ENCODE results near the gene IFT122.

Gene IFT122

GRCh38 chr3:129417326-129417725, 22.7 kb upstream of the IFT122 start:
- no peaks in the 10 kb centered on the region for H3K36me3 ChIP-seq (ENCODE audit: insufficient read depth, low read length)
- peaks cover 7% of the 10 kb centered on the region for H3K4me1 ChIP-seq (ENCODE audit: control insufficient read depth, insufficient read depth, low read length)
- H3K27me3 ChIP-seq (ENCODE audit: control insufficient read depth, insufficient read depth, low read length), result peaks cover 17% of the 10 kb centered on the region
- no peak overlapping the region for H3K4me3 ChIP-seq (ENCODE audit: low read length)
- H3K4me2 ChIP-seq (ENCODE audit: low read length), result no peak overlapping the region
- no peaks in the 10 kb centered on the region for H3K9me3 ChIP-seq (replicated peaks; ENCODE audit: low read length)
- no peak overlapping the region for H3K9ac ChIP-seq (ENCODE audit: low read depth, low read length)

GRCh38 chr3:129418041-129418973, 21.7 kb upstream of the IFT122 start:
- no peak overlapping the region for H3K4me3 ChIP-seq (ENCODE audit: low read length)
- H3K9ac ChIP-seq (ENCODE audit: low read depth, low read length), result no peak overlapping the region
- H3K36me3 ChIP-seq (ENCODE audit: insufficient read depth, low read length), result no peaks in the 10 kb centered on the region
- peaks cover 7% of the 10 kb centered on the region for H3K4me1 ChIP-seq (ENCODE audit: control insufficient read depth, insufficient read depth, low read length)
- H3K4me2 ChIP-seq (ENCODE audit: low read length), result no peak overlapping the region
- H3K27me3 ChIP-seq (ENCODE audit: control insufficient read depth, insufficient read depth, low read length), result peaks cover 10% of the 10 kb centered on the region
- H3K9me3 ChIP-seq (replicated peaks; ENCODE audit: low read length), result no peaks in the 10 kb centered on the region

- H3K4me3 ChIP-seq (ENCODE audit: low read length), result no peak overlapping the region
- no peak overlapping the region for H3K9ac ChIP-seq (ENCODE audit: low read depth, low read length)
- no peak overlapping the region for H3K4me2 ChIP-seq (ENCODE audit: low read length)
- H3K9me3 ChIP-seq (replicated peaks; ENCODE audit: low read length), result no peaks in the 10 kb centered on the region
- no peaks in the 10 kb centered on the region for H3K36me3 ChIP-seq (ENCODE audit: insufficient read depth, low read length)
- H3K27me3 ChIP-seq (ENCODE audit: control insufficient read depth, insufficient read depth, low read length), result peaks cover 10% of the 10 kb centered on the region
- no peaks in the 10 kb centered on the region for H3K4me1 ChIP-seq (ENCODE audit: control insufficient read depth, insufficient read depth, low read length)
Measured at GRCh38 chr3:129419476-129419875, 20.5 kb upstream of the IFT122 start.

- Histone ChIP-seq H3K36me3 (ENCODE audit: insufficient read depth, low read length) (no peaks in the 10 kb centered on the region), H3K4me2 (ENCODE audit: low read length) (no peak overlapping the region), H3K4me1 (ENCODE audit: control insufficient read depth, insufficient read depth, low read length) (no peaks in the 10 kb centered on the region), H3K27me3 (ENCODE audit: control insufficient read depth, insufficient read depth, low read length) (no peaks in the 10 kb centered on the region), H3K4me3 (ENCODE audit: low read length) (no peak overlapping the region), H3K9ac (ENCODE audit: low read depth, low read length) (no peak overlapping the region), H3K9me3 (replicated peaks; ENCODE audit: low read length) (no peaks in the 10 kb centered on the region)
Measured at GRCh38 chr3:129421236-129421883, 18.7 kb upstream of the IFT122 start.

GRCh38 chr3:129421988-129422745, 17.9 kb upstream of the IFT122 start:
- Histone ChIP-seq H3K9ac (ENCODE audit: low read depth, low read length) (no peak overlapping the region), H3K4me1 (ENCODE audit: control insufficient read depth, insufficient read depth, low read length) (no peaks in the 10 kb centered on the region), H3K27me3 (ENCODE audit: control insufficient read depth, insufficient read depth, low read length) (no peaks in the 10 kb centered on the region), H3K9me3 (replicated peaks; ENCODE audit: low read length) (no peaks in the 10 kb centered on the region), H3K36me3 (ENCODE audit: insufficient read depth, low read length) (no peaks in the 10 kb centered on the region), H3K4me2 (ENCODE audit: low read length) (no peak overlapping the region), H3K4me3 (ENCODE audit: low read length) (no peak overlapping the region)

GRCh38 chr3:129422897-129423296, 17.1 kb upstream of the IFT122 start:
- Histone ChIP-seq H3K9me3 (replicated peaks; ENCODE audit: low read length) (no peaks in the 10 kb centered on the region), H3K36me3 (ENCODE audit: insufficient read depth, low read length) (no peaks in the 10 kb centered on the region), H3K9ac (ENCODE audit: low read depth, low read length) (no peak overlapping the region), H3K4me2 (ENCODE audit: low read length) (no peak overlapping the region), H3K27me3 (ENCODE audit: control insufficient read depth, insufficient read depth, low read length) (peaks cover 4% of the 10 kb centered on the region), H3K4me3 (ENCODE audit: low read length) (no peak overlapping the region), H3K4me1 (ENCODE audit: control insufficient read depth, insufficient read depth, low read length) (peaks cover 2% of the 10 kb centered on the region)

- Histone ChIP-seq H3K27me3 (ENCODE audit: control insufficient read depth, insufficient read depth, low read length) (peaks cover 6% of the 10 kb centered on the region), H3K4me1 (ENCODE audit: control insufficient read depth, insufficient read depth, low read length) (peaks cover 12% of the 10 kb centered on the region), H3K4me2 (ENCODE audit: low read length) (no peak overlapping the region), H3K36me3 (ENCODE audit: insufficient read depth, low read length) (no peaks in the 10 kb centered on the region), H3K4me3 (ENCODE audit: low read length) (no peak overlapping the region), H3K9me3 (replicated peaks; ENCODE audit: low read length) (no peaks in the 10 kb centered on the region), H3K9ac (ENCODE audit: low read depth, low read length) (no peak overlapping the region)
Measured at GRCh38 chr3:129424185-129424841, 15.7 kb upstream of the IFT122 start.

GRCh38 chr3:129425213-129425612, 14.8 kb upstream of the IFT122 start:
- Histone ChIP-seq H3K4me2 (ENCODE audit: low read length) (no peak overlapping the region), H3K9ac (ENCODE audit: low read depth, low read length) (no peak overlapping the region)

GRCh38 chr3:129425619-129426018, 14.4 kb upstream of the IFT122 start:
- no peak overlapping the region for H3K4me3 ChIP-seq (ENCODE audit: low read length)
- H3K36me3 ChIP-seq (ENCODE audit: insufficient read depth, low read length), result peaks cover 1% of the 10 kb centered on the region
- H3K9me3 ChIP-seq (replicated peaks; ENCODE audit: low read length), result no peaks in the 10 kb centered on the region
- peaks cover 12% of the 10 kb centered on the region for H3K4me1 ChIP-seq (ENCODE audit: control insufficient read depth, insufficient read depth, low read length)
- H3K4me2 ChIP-seq (ENCODE audit: low read length), result no peak overlapping the region
- H3K27me3 ChIP-seq (ENCODE audit: control insufficient read depth, insufficient read depth, low read length), result peaks cover 6% of the 10 kb centered on the region
- no peak overlapping the region for H3K9ac ChIP-seq (ENCODE audit: low read depth, low read length)

More at GRCh38 chr3:129425213-129425612, 14.8 kb upstream of the IFT122 start:
- no peaks in the 10 kb centered on the region for H3K36me3 ChIP-seq (ENCODE audit: insufficient read depth, low read length)
- peaks cover 12% of the 10 kb centered on the region for H3K4me1 ChIP-seq (ENCODE audit: control insufficient read depth, insufficient read depth, low read length)
- peaks cover 6% of the 10 kb centered on the region for H3K27me3 ChIP-seq (ENCODE audit: control insufficient read depth, insufficient read depth, low read length)
- H3K4me3 ChIP-seq (ENCODE audit: low read length), result no peak overlapping the region
- no peaks in the 10 kb centered on the region for H3K9me3 ChIP-seq (replicated peaks; ENCODE audit: low read length)

GRCh38 chr3:129428007-129428375, 12.0 kb upstream of the IFT122 start:
- H3K27me3 ChIP-seq (ENCODE audit: control insufficient read depth, insufficient read depth, low read length), result peaks cover 6% of the 10 kb centered on the region
- peaks cover 19% of the 10 kb centered on the region for H3K36me3 ChIP-seq (ENCODE audit: insufficient read depth, low read length)
- peak overlapping the region; percentile 90 for H3K4me2 ChIP-seq (ENCODE audit: low read length)
- H3K9me3 ChIP-seq (replicated peaks; ENCODE audit: low read length), result no peaks in the 10 kb centered on the region
- peaks cover 12% of the 10 kb centered on the region for H3K4me1 ChIP-seq (ENCODE audit: control insufficient read depth, insufficient read depth, low read length)
- peak overlapping the region; percentile 69 for H3K4me3 ChIP-seq (ENCODE audit: low read length)
- peak overlapping the region; percentile 4 for H3K9ac ChIP-seq (ENCODE audit: low read depth, low read length)

All from skeletal muscle satellite cell (primary cell).